Colonic mucosa (tissue), 4 donors: Measurements from ENCODE around the gene CARS1. TPM values are rescaled to one million over a fixed set of nuclear protein-coding genes. Genes with fewer than 3 reads are reported as not detected.
A peak's percentile ranks its signal among the peaks of the same experiment; 100 is the strongest.

Experiments used
- DNase-seq: peaks from one replicate; pipeline ENCODE4 v3.0.0-alpha.2; 2020
- H3K27ac ChIP-seq: fragments of 200-600 bp; one replicate; pipeline ENCODE4 v1.8.0; 2021
- H3K27me3 ChIP-seq: fragments of 200-600 bp; one replicate; pipeline ENCODE4 v1.8.0; 2021
- H3K36me3 ChIP-seq: fragments of 200-600 bp; one replicate; pipeline ENCODE4 v1.8.0; 2021
- H3K4me1 ChIP-seq: fragments of 200-600 bp; one replicate; pipeline ENCODE4 v1.8.0; 2021; ENCODE audit warnings: mild to moderate bottlenecking
- H3K4me3 ChIP-seq: fragments of 200-600 bp; one replicate; pipeline ENCODE4 v1.8.0; 2021
- H3K9ac ChIP-seq, 2 donors: one replicate each; pipeline ENCODE4 v1.7.0; 2013; ENCODE audit warnings: control low read depth in 2 of 2, low read depth in 2 of 2, low read length in 2 of 2
- H3K9me3 ChIP-seq: fragments of 200-600 bp; one replicate; pipeline ENCODE4 v1.8.0; 2021
- intact Hi-C: fragments of 100-400 bp; cut with DNase I; formaldehyde crosslinking; loops from one replicate; pipeline ENCODE4 v1.14.1; 2022
- total RNA-seq, 2 donors: library from RNA; stranded (reverse); fragmentation: NEBNext Ultra II Directional in 1 of 2; extraction: Animal tissue kit (Norgen Biotek cat#: 25700) in 1 of 2; gene quantifications; one replicate each; pipeline ENCODE4 v1.2.1, GENCODE V29; 2021
- TF ChIP-seq, protein P1 (sequence below): fragments of 200-600 bp; IDR thresholded peaks from one replicate; pipeline ENCODE4 v1.8.0; 2022; ENCODE audit warnings: antibody characterized with exemption, mild to moderate bottlenecking
- donor health status: healthy.
- donor health status: DM: no; HTN: no; CAD: no.
- donor health status: DM: no; HTN: no; CAD: no.

CARS1 gene
- total RNA-seq, 2 donors from 2014 or later: 48.4 to 74.3 TPM

DNA sequence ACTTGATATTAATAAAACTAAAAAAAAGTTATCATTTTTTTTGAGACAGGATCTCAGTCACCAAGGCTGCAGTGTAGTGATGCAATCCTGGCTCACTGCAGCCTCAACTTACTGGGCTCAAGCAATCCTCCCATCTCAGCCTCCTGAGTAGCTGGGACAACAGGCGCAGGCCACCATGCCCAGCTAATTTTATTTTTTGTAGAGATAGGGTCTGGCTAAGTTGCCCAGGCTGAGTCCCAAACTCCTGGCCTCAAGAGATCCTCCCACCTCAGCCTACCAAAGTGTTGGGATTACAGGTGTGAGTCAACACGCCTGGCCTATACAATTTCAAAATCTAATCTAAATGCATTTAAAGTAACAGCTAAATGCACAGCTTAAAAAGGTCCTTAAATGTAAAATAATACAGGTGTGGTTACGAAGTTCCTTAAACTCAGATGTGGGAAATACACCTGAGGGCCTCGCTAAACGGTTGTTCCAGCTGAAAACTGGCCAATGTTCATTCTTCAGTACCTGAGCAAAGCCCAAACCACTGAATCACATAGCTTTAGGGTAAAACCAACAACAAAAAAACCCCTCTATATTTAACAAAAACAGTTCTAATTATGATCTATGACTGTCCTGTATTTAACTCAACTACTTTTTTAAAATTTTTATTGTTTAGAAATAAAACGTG lies 76.9 kb downstream of the CARS1 start:
- peaks cover 2% of the 10 kb centered on the region for H3K36me3 ChIP-seq
- no peaks in the 10 kb centered on the region for H3K9me3 ChIP-seq
- intact Hi-C loops: no loop called here
- no peaks in the 10 kb centered on the region for H3K27me3 ChIP-seq
- H3K9ac ChIP-seq: no peak overlapping the region
- H3K4me3 ChIP-seq: no peak overlapping the region
- no peaks in the 10 kb centered on the region for H3K4me1 ChIP-seq
- H3K27ac ChIP-seq: no peak overlapping the region
- no peak for DNase-seq
- TF ChIP-seq, protein P1, sequence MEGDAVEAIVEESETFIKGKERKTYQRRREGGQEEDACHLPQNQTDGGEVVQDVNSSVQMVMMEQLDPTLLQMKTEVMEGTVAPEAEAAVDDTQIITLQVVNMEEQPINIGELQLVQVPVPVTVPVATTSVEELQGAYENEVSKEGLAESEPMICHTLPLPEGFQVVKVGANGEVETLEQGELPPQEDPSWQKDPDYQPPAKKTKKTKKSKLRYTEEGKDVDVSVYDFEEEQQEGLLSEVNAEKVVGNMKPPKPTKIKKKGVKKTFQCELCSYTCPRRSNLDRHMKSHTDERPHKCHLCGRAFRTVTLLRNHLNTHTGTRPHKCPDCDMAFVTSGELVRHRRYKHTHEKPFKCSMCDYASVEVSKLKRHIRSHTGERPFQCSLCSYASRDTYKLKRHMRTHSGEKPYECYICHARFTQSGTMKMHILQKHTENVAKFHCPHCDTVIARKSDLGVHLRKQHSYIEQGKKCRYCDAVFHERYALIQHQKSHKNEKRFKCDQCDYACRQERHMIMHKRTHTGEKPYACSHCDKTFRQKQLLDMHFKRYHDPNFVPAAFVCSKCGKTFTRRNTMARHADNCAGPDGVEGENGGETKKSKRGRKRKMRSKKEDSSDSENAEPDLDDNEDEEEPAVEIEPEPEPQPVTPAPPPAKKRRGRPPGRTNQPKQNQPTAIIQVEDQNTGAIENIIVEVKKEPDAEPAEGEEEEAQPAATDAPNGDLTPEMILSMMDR: no peak

DNA sequence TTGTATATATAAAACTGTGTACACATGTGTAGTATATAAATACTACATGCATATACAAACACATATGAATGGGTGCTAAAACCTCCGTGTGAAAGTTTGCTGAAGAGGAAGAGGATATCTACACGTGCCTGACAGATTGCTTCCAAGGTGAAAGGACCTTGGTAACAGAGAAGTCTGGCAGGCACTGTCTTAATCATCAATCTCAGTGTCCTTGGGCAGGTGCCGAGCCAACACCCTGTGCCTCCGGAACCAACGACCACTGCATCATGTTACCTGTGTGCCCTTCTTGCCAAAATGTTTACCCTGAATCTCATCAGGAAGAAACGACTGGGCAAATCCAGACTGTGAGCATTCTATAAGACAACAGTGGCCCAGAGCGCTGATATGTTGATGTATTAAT lies 80.1 kb downstream of the CARS1 start:
- DNase-seq: no peak
- intact Hi-C loops: loop anchor here (5.0 kb wide), 1 partner anchor 45 kb away; no protein-coding TSS in a partner anchor
- Histone ChIP-seq H3K9me3 (no peaks in the 10 kb centered on the region), H3K4me1 (no peaks in the 10 kb centered on the region), H3K36me3 (peaks cover 16% of the 10 kb centered on the region), H3K9ac (no peak overlapping the region), H3K27ac (no peak overlapping the region), H3K27me3 (no peaks in the 10 kb centered on the region), H3K4me3 (no peak overlapping the region)
- TF ChIP-seq, protein P1: no peak

DNA sequence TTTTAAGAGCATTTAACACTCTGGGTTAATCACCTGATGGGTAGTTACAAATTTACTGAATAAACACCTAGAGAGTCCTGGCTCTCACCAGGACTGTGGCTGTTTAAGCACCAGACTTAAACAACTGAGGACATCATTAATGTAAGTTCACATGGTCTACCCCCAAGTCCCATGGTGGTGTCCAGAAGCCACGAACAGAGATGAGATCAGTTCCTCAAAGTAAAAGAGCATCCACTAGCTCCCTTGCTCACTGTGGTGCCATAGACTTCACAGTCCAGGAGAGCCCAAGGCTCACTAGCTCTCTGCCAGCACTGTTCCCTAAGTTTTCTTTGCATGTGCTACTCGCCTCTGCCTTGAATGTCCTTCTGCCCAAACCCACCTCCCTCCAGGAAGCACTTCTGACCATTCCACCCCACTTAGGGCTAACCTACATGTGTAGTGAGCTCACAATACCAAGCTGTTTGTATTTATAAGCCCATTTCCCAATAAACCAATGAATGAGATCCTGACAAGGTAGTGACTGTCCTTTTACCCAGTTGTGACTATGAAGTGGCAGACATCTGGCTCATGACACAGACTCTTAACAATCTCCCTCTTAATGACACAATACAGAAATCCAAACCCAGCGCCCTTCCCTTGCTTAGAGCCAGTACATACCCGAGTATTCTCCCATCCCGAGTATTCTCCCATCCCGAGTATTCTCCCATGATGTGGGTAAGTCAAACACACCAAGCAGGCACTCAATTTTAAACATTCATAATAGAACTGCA lies 80.7 kb downstream of the CARS1 start:
- intact Hi-C loops: loop anchor here (5.0 kb wide), 1 partner anchor 46 kb away; no protein-coding TSS in a partner anchor
- H3K27me3 ChIP-seq: no peaks in the 10 kb centered on the region
- TF ChIP-seq, protein P1: no peak

DNA sequence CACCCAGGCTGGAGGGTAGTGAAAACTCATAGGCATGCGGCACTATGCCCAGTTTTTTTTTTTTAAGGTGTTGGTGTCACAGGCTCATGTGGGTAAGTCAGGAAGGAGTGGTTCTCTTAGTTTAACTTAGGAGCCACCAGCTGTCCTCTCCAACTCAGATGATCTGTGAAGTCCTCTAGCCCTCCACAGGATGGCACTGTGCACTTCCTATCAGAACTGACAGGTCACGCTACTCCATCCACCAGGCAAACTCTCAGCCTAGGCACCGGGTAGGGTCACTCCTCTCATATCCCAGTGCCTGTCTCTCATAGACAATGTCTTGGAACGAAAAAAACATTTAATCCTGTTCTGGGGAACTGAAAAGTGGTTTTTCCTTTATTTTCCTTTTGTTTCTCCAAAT lies 81.6 kb downstream of the CARS1 start:
- Histone ChIP-seq H3K4me1 (no peaks in the 10 kb centered on the region), H3K27ac (no peak overlapping the region), H3K27me3 (no peaks in the 10 kb centered on the region), H3K4me3 (no peak overlapping the region), H3K36me3 (peaks cover 16% of the 10 kb centered on the region), H3K9ac (no peak overlapping the region), H3K9me3 (no peaks in the 10 kb centered on the region)
- no peak for DNase-seq
- TF ChIP-seq, protein P1: peak; percentile 41
- intact Hi-C loops: loop anchor here (5.0 kb wide), 1 partner anchor 47 kb away; no protein-coding TSS in a partner anchor

More for the DNA sequence above, 80.7 kb downstream of the CARS1 start:
- Histone ChIP-seq H3K36me3 (peaks cover 16% of the 10 kb centered on the region), H3K27ac (no peak overlapping the region), H3K9me3 (no peaks in the 10 kb centered on the region), H3K4me1 (no peaks in the 10 kb centered on the region), H3K9ac (no peak overlapping the region), H3K4me3 (no peak overlapping the region)
- DNase-seq: no peak

DNA sequence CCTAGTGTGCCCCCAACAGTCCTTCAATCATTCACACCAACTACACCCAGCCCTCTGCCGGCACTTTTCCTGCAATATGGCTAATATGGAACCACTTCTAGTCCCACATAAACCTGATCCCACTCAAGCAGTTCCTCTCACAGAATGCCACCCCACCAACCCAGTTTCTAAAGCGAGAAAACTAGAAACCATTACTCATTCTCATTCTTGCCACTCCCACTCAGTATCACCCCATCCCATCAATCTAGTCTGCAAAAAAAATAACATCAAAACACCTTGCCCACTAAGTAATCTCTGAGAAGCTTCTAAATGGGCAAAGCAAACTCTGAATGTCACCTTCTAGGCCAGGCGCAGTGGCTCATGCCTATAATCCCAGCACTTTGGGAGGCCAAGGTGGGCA lies 83.0 kb downstream of the CARS1 start:
- Histone ChIP-seq H3K27ac (no peak overlapping the region), H3K4me3 (no peak overlapping the region), H3K27me3 (no peaks in the 10 kb centered on the region), H3K36me3 (peaks cover 21% of the 10 kb centered on the region), H3K4me1 (no peaks in the 10 kb centered on the region), H3K9me3 (no peaks in the 10 kb centered on the region), H3K9ac (no peak overlapping the region)
- TF ChIP-seq, protein P1: no peak
- no peak for DNase-seq
- intact Hi-C loops: no loop called here
